BLaER1 treated with 17β-estradiol and CSF1 and Interleukin-3, amounts not matched to agents 10 nM and 100 nM (cell line): ENCODE measurements around the gene PPAT.
"Not testable (repeated sequence)": the region's sequence is repeated elsewhere in the genome, so short reads cannot be mapped to it uniquely, and the experiment has no call there.

ENCODE experiments used
- H3K27ac ChIP-seq, 11 experiments: shearing (Covaris generic); formaldehyde crosslinking; 2 replicates each; pipeline ENCODE4 v1.8.1; 2022
- H3K27me3 ChIP-seq, 11 experiments: shearing (Covaris generic); formaldehyde crosslinking; 2 replicates each; pipeline ENCODE4 v1.8.1; 2022
- H3K36me3 ChIP-seq, 11 experiments: shearing (Covaris generic); formaldehyde crosslinking; 2 replicates each; pipeline ENCODE4 v1.8.1; 2022
- H3K4me1 ChIP-seq, 10 experiments: shearing (Covaris generic); formaldehyde crosslinking; 2 replicates each; pipeline ENCODE4 v1.8.1; 2022
- H3K4me2 ChIP-seq, 11 experiments: shearing (Covaris generic); formaldehyde crosslinking; 2 replicates each; pipeline ENCODE4 v1.8.1; 2022
- H3K4me3 ChIP-seq, 10 experiments: shearing (Covaris generic); formaldehyde crosslinking; 2 replicates each; pipeline ENCODE4 v1.8.1; 2022
- H3K9ac ChIP-seq, 11 experiments: shearing (Covaris generic); formaldehyde crosslinking; 2 replicates each; pipeline ENCODE4 v1.8.1; 2022
- H3K9me3 ChIP-seq, 11 experiments: shearing (Covaris generic); formaldehyde crosslinking; replicated peaks in 1 of 11; 2 replicates each; pipeline ENCODE4 v1.8.1; 2022
- H4K20me1 ChIP-seq, 11 experiments: shearing (Covaris generic); formaldehyde crosslinking; 2 replicates each; pipeline ENCODE4 v1.8.1; 2022
- Cebpa-rat ChIP-seq, 11 experiments: shearing (Covaris generic); IDR thresholded peaks; 2 replicates each; pipeline ENCODE4 v1.8.1; 2022

Gene PPAT

GRCh38 chr4:56435140-56435926 lies at the start of gene PPAT:
TSS of gene PPAT (minus strand) at chr4:56435615. CDS start at chr4:56435477, 138 bp downstream.
- no peaks in the 10 kb centered on the region for H3K27me3 ChIP-seq

GRCh38 chr4:56480691-56481090 lies 45.3 kb upstream of the PPAT start:
- Histone ChIP-seq H3K9ac (no peak overlapping the region), H4K20me1 (peaks cover 0 to 13% (median 0%) of the 10 kb centered on the region in 11 experiments; a peak in 6 of 22 replicates), H3K36me3 (peaks cover 98 to 100% (median 100%) of the 10 kb centered on the region in 11 experiments), H3K4me3 (no peak overlapping the region), H3K4me2 (no peak overlapping the region), H3K27me3 (no peaks in the 10 kb centered on the region), H3K9me3 (no peaks in the 10 kb centered on the region), H3K4me1 (no peaks in the 10 kb centered on the region), H3K27ac (no peak overlapping the region)
- no peak for TF ChIP-seq Cebpa-rat (IDR thresholded peaks at IDR 0.05)

More at GRCh38 chr4:56435140-56435926, at the start of gene PPAT:
- no peaks in the 10 kb centered on the region for H3K9me3 ChIP-seq
- H3K36me3 ChIP-seq, result peaks cover 0 to 36% (median 14%) of the 10 kb centered on the region in 11 experiments; a peak in 12 of 22 replicates
- peaks cover 0 to 83% (median 75%) of the 10 kb centered on the region in 11 experiments; a peak in 18 of 22 replicates for H4K20me1 ChIP-seq
- H3K4me2 ChIP-seq, result peak within 1 kb of the TSS; percentile 72 to 94 (median 89)
- H3K9ac ChIP-seq, result peak within 1 kb of the TSS; percentile 81 to 98 (median 93)
- peak within 1 kb of the TSS; percentile 82 to 90 (median 85) for H3K4me3 ChIP-seq
- no peak for TF ChIP-seq Cebpa-rat (IDR thresholded peaks at IDR 0.05)
- peaks cover 35 to 56% (median 45%) of the 10 kb centered on the region in 10 experiments for H3K4me1 ChIP-seq
- H3K27ac ChIP-seq, result peak within 1 kb of the TSS; percentile 53 to 97 (median 93)

- peaks cover 0 to 32% (median 4%) of the 10 kb centered on the region in 11 experiments; a peak in 7 of 22 replicates for H4K20me1 ChIP-seq
- H3K9ac ChIP-seq, result no peak overlapping the region
- H3K4me3 ChIP-seq, result no peak overlapping the region
- H3K36me3 ChIP-seq, result peaks cover 98 to 100% (median 100%) of the 10 kb centered on the region in 11 experiments
- H3K4me1 ChIP-seq, result no peaks in the 10 kb centered on the region
- no peak overlapping the region for H3K4me2 ChIP-seq
- H3K9me3 ChIP-seq, result no peaks in the 10 kb centered on the region
- no peak overlapping the region for H3K27ac ChIP-seq
- TF ChIP-seq Cebpa-rat (IDR thresholded peaks at IDR 0.05), result no peak
- H3K27me3 ChIP-seq, result no peaks in the 10 kb centered on the region
Measured at GRCh38 chr4:56477192-56477702, 41.8 kb upstream of the PPAT start.

- H3K4me2 ChIP-seq, result no peak overlapping the region
- peaks cover 97 to 100% (median 100%) of the 10 kb centered on the region in 11 experiments for H3K36me3 ChIP-seq
- H3K9me3 ChIP-seq, result no peaks in the 10 kb centered on the region
- 0 out of 20 replicates have a peak, but pooled peaks cover 0 to under 1% (median 0%) of the 10 kb centered on the region in 10 experiments for H3K4me1 ChIP-seq
- peaks cover 0 to 42% (median 5%) of the 10 kb centered on the region in 11 experiments; a peak in 10 of 22 replicates for H4K20me1 ChIP-seq
- H3K27ac ChIP-seq, result no peak overlapping the region
- no peaks in the 10 kb centered on the region for H3K27me3 ChIP-seq
- H3K4me3 ChIP-seq, result no peak overlapping the region
- TF ChIP-seq Cebpa-rat (IDR thresholded peaks at IDR 0.05), result no peak
- H3K9ac ChIP-seq, result no peak overlapping the region
Measured at GRCh38 chr4:56475917-56476316, 40.5 kb upstream of the PPAT start.

- peak overlapping the region in 9 of 10 experiments; percentile 77 to 96 (median 87); a peak in 12 of 20 replicates for H3K4me3 ChIP-seq
- no peaks in the 10 kb centered on the region for H3K9me3 ChIP-seq
- no peak for TF ChIP-seq Cebpa-rat (IDR thresholded peaks at IDR 0.05)
- no peaks in the 10 kb centered on the region for H3K27me3 ChIP-seq
- peaks cover 9 to 60% (median 35%) of the 10 kb centered on the region in 11 experiments; a peak in 20 of 22 replicates for H4K20me1 ChIP-seq
- H3K4me1 ChIP-seq, result peaks cover 33 to 43% (median 40%) of the 10 kb centered on the region in 10 experiments
- peak overlapping the region; percentile 80 to 98 (median 93) for H3K4me2 ChIP-seq
- H3K27ac ChIP-seq, result no peak overlapping the region
- peaks cover 39 to 54% (median 48%) of the 10 kb centered on the region in 11 experiments for H3K36me3 ChIP-seq
- peak overlapping the region in 5 of 11 experiments; percentile 31 to 93 (median 91); a peak in 6 of 22 replicates for H3K9ac ChIP-seq
Measured at GRCh38 chr4:56469489-56470210, 34.2 kb upstream of the PPAT start.

- Histone ChIP-seq H3K36me3 (peaks cover 34 to 49% (median 43%) of the 10 kb centered on the region in 11 experiments), H3K4me2 (peak overlapping the region; percentile 80 to 98 (median 93)), H4K20me1 (peaks cover 9 to 53% (median 35%) of the 10 kb centered on the region in 11 experiments; a peak in 20 of 22 replicates), H3K27me3 (no peaks in the 10 kb centered on the region), H3K4me3 (peak overlapping the region; percentile 76 to 96 (median 86)), H3K9ac (peak overlapping the region; percentile 85 to 93 (median 91)), H3K9me3 (no peaks in the 10 kb centered on the region), H3K27ac (peak overlapping the region; percentile 68 to 90 (median 84); a peak in 21 of 22 replicates), H3K4me1 (peaks cover 36 to 52% (median 43%) of the 10 kb centered on the region in 10 experiments)
- no peak for TF ChIP-seq Cebpa-rat (IDR thresholded peaks at IDR 0.05)
Measured at GRCh38 chr4:56468097-56468422, 32.6 kb upstream of the PPAT start.

- Histone ChIP-seq H4K20me1 (peaks cover 9 to 53% (median 35%) of the 10 kb centered on the region in 11 experiments; a peak in 20 of 22 replicates), H3K4me2 (peak within 1 kb of the TSS; percentile 83 to 98 (median 94)), H3K27me3 (no peaks in the 10 kb centered on the region), H3K36me3 (peaks cover 34 to 49% (median 43%) of the 10 kb centered on the region in 11 experiments), H3K9ac (peak within 1 kb of the TSS; percentile 85 to 93 (median 91)), H3K4me3 (peak within 1 kb of the TSS; percentile 76 to 96 (median 86)), H3K27ac (peak within 1 kb of the TSS; percentile 68 to 90 (median 84)), H3K9me3 (no peaks in the 10 kb centered on the region), H3K4me1 (peaks cover 36 to 52% (median 43%) of the 10 kb centered on the region in 10 experiments)
- no peak for TF ChIP-seq Cebpa-rat (IDR thresholded peaks at IDR 0.05)
Measured at GRCh38 chr4:56467284-56468096, 32.1 kb upstream of the PPAT start, which contains the start of gene SRP72. TSS of gene SRP72 (plus strand) at chr4:56467617. CDS start at chr4:56467636, 19 bp downstream.

- peak overlapping the region; percentile 76 to 96 (median 86) for H3K4me3 ChIP-seq
- peak overlapping the region; percentile 68 to 90 (median 84) for H3K27ac ChIP-seq
- peaks cover 9 to 59% (median 39%) of the 10 kb centered on the region in 11 experiments; a peak in 20 of 22 replicates for H4K20me1 ChIP-seq
- H3K4me2 ChIP-seq, result peak overlapping the region; percentile 78 to 97 (median 90)
- H3K36me3 ChIP-seq, result peaks cover 34 to 49% (median 43%) of the 10 kb centered on the region in 11 experiments
- peak overlapping the region; percentile 85 to 93 (median 91) for H3K9ac ChIP-seq
- no peaks in the 10 kb centered on the region for H3K9me3 ChIP-seq
- no peaks in the 10 kb centered on the region for H3K27me3 ChIP-seq
- TF ChIP-seq Cebpa-rat (IDR thresholded peaks at IDR 0.05), result no peak
- H3K4me1 ChIP-seq, result peaks cover 36 to 52% (median 43%) of the 10 kb centered on the region in 10 experiments
Measured at GRCh38 chr4:56466910-56467283, 31.5 kb upstream of the PPAT start.

- peak overlapping the region; percentile 68 to 90 (median 84); a peak in 21 of 22 replicates for H3K27ac ChIP-seq
Measured at GRCh38 chr4:56466296-56466761, 30.9 kb upstream of the PPAT start.

More at GRCh38 chr4:56466296-56466761, 30.9 kb upstream of the PPAT start:
- peak overlapping the region; percentile 85 to 93 (median 91) for H3K9ac ChIP-seq
- peaks cover 9 to 64% (median 35%) of the 10 kb centered on the region in 11 experiments; a peak in 20 of 22 replicates for H4K20me1 ChIP-seq
- H3K4me2 ChIP-seq, result peak overlapping the region; percentile 78 to 97 (median 90)
- peaks cover 36 to 52% (median 43%) of the 10 kb centered on the region in 10 experiments for H3K4me1 ChIP-seq
- peaks cover 35 to 49% (median 43%) of the 10 kb centered on the region in 11 experiments for H3K36me3 ChIP-seq
- H3K27me3 ChIP-seq, H3K9me3 ChIP-seq: not testable (repeated sequence)
- H3K4me3 ChIP-seq, result peak overlapping the region; percentile 76 to 96 (median 86)
